A673 (cell line): ENCODE measurements around the gene TXNDC5. TPM values are rescaled to one million over a fixed set of nuclear protein-coding genes. Genes with fewer than 3 reads are reported as not detected.

Experiments used
- BruUV-seq: library from RNA; stranded (reverse); fragments of 400-500 nt; replicated peaks from 2 replicates; lab custom pipeline; 2021; lab: Mats Ljungman, UMichigan
- CTCF ChIA-PET: fragments of 300-600 bp; sonication (Branson Sonifier 250); formaldehyde crosslinking; loops from one replicate; lab custom pipeline; 2022; ENCODE audit warnings: antibody characterized with exemption; lab: Charles Lee
- POLR2A ChIA-PET: fragments of 300-600 bp; sonication (Branson Sonifier 250); formaldehyde crosslinking; loops from one replicate; lab custom pipeline; 2022; ENCODE audit warnings: antibody characterized with exemption; ENCODE audit not compliant: low non-redundant PET; lab: Charles Lee
- DNase-seq: peaks from one replicate; pipeline ENCODE4 v3.0.0-alpha.2; 2015; ENCODE audit warnings: low spot score
- H3K27ac ChIP-seq: fragments of 200-600 bp; sonication (generic); 2 replicates; pipeline ENCODE4 v1.5.1; 2016; ENCODE audit warnings: mixed run types, low read depth, mild to moderate bottlenecking, mixed read lengths, antibody characterized with exemption, low read length; ENCODE audit not compliant: poor library complexity, severe bottlenecking
- H3K27me3 ChIP-seq: fragments of 200-600 bp; sonication (generic); replicated peaks from 2 replicates; pipeline ENCODE4 v1.6.1; 2017; ENCODE audit warnings: mixed run types, low read depth, mild to moderate bottlenecking, mixed read lengths, antibody characterized with exemption, low read length; ENCODE audit not compliant: insufficient read depth, poor library complexity
- H3K36me3 ChIP-seq: fragments of 200-600 bp; sonication (generic); 2 replicates; pipeline ENCODE4 v1.6.1; 2016; ENCODE audit warnings: mixed run types, mild to moderate bottlenecking, mixed read lengths, antibody characterized with exemption, low read length; ENCODE audit not compliant: insufficient read depth, poor library complexity, severe bottlenecking
- H3K4me1 ChIP-seq: fragments of 200-600 bp; sonication (generic); 2 replicates; pipeline ENCODE4 v1.6.1; 2017; ENCODE audit warnings: mixed run types, mild to moderate bottlenecking, mixed read lengths, antibody characterized with exemption, low read length; ENCODE audit not compliant: insufficient read depth, poor library complexity, severe bottlenecking
- H3K4me3 ChIP-seq: fragments of 200-600 bp; sonication (generic); 2 replicates; pipeline ENCODE4 v1.5.1; 2016; ENCODE audit warnings: low read depth, mixed run types, mild to moderate bottlenecking, mixed read lengths, low read length; ENCODE audit not compliant: poor library complexity, severe bottlenecking
- H3K9me3 ChIP-seq: fragments of 200-600 bp; sonication (generic); 2 replicates; pipeline ENCODE4 v1.6.1; 2016; ENCODE audit warnings: mixed run types, low read depth, mild to moderate bottlenecking, mixed read lengths, antibody characterized with exemption, low read length; ENCODE audit not compliant: poor library complexity, severe bottlenecking
- CTCF ChIP-seq: fragments of 300-800, 200-600 bp; sonication (generic); conservative IDR thresholded peaks from 2 replicates; pipeline ENCODE4 v1.5.1; 2017; ENCODE audit warnings: low read depth, mild to moderate bottlenecking, antibody characterized with exemption, low read length, moderate library complexity, mixed read lengths
- EZH2 ChIP-seq: fragments of 200-600 bp; sonication (generic); IDR thresholded peaks from 2 replicates; pipeline ENCODE4 v1.6.1; 2017; ENCODE audit warnings: borderline replicate concordance, low read depth, mild to moderate bottlenecking, mixed read lengths, antibody characterized with exemption, low read length; ENCODE audit not compliant: poor library complexity, severe bottlenecking
- intact Hi-C: fragments of 100-400 bp; cut with micrococcal nuclease; formaldehyde crosslinking; loops from one replicate; pipeline ENCODE4 v1.10.0; 2022; ENCODE audit not compliant: unreplicated experiment
- total RNA-seq: library from RNA; stranded (reverse); gene quantifications from 2 replicates; pipeline ENCODE4 v1.2.3, GENCODE V29; 2021

TXNDC5 gene
- total RNA-seq, 1 experiment from 2014 or later, result 134 TPM

- TF ChIP-seq EZH2 (no peak), CTCF (no peak)
- no peak for DNase-seq
- no peaks in the 10 kb centered on the region for H3K4me1 ChIP-seq
- no TSS peak for BruUV-seq
- H3K27me3 ChIP-seq, result no peaks in the 10 kb centered on the region
- no peaks in the 10 kb centered on the region for H3K9me3 ChIP-seq
- ChIA-PET POLR2A (no interaction called here), CTCF (no interaction called here)
- H3K4me3 ChIP-seq, result no peak overlapping the region
- H3K27ac ChIP-seq, result no peak overlapping the region
- peaks cover 64% of the 10 kb centered on the region for H3K36me3 ChIP-seq
- intact Hi-C loops, result no loop called here
Measured at GRCh38 chr6:7902867-7903266, 7.7 kb downstream of the TXNDC5 start.

- H3K27ac ChIP-seq, result no peak overlapping the region
- no peaks in the 10 kb centered on the region for H3K9me3 ChIP-seq
- no peaks in the 10 kb centered on the region for H3K4me1 ChIP-seq
- intact Hi-C loops, result no loop called here
- DNase-seq, result no peak
- CTCF ChIA-PET, result no interaction called here
- H3K27me3 ChIP-seq, result no peaks in the 10 kb centered on the region
- H3K36me3 ChIP-seq, result peaks cover 70% of the 10 kb centered on the region
- BruUV-seq, result no TSS peak
- TF ChIP-seq CTCF (no peak), EZH2 (no peak)
- POLR2A ChIA-PET, result no interaction called here
- no peak overlapping the region for H3K4me3 ChIP-seq
Measured at GRCh38 chr6:7902221-7902620, 8.4 kb downstream of the TXNDC5 start.

- Histone ChIP-seq H3K27ac (no peak overlapping the region), H3K9me3 (no peaks in the 10 kb centered on the region), H3K27me3 (no peaks in the 10 kb centered on the region), H3K36me3 (peaks cover 75% of the 10 kb centered on the region), H3K4me3 (no peak overlapping the region), H3K4me1 (no peaks in the 10 kb centered on the region)
- ChIA-PET CTCF (no interaction called here), POLR2A (no interaction called here)
- BruUV-seq, result no TSS peak
- intact Hi-C loops, result no loop called here
- TF ChIP-seq CTCF (no peak), EZH2 (no peak)
- DNase-seq, result no peak
Measured at GRCh38 chr6:7901780-7902179, 8.8 kb downstream of the TXNDC5 start.
